GM23248 (cell line): Measurements from ENCODE around the gene SCIMP.

ENCODE experiments used
- EZH2 ChIP-seq: fragments of 200-600 bp; sonication (generic); IDR thresholded peaks from 2 replicates; pipeline ENCODE4 v1.6.1; 2018; ENCODE audit warnings: antibody characterized with exemption, mild to moderate bottlenecking; ENCODE audit not compliant: insufficient read depth, poor library complexity, severe bottlenecking
- EZH2phosphoT487 ChIP-seq: fragments of 200-600 bp; sonication (generic); IDR thresholded peaks from 2 replicates; pipeline ENCODE4 v1.6.1; 2018; ENCODE audit warnings: antibody characterized with exemption, moderate library complexity, mild to moderate bottlenecking, low read depth; ENCODE audit not compliant: insufficient read depth

DNA sequence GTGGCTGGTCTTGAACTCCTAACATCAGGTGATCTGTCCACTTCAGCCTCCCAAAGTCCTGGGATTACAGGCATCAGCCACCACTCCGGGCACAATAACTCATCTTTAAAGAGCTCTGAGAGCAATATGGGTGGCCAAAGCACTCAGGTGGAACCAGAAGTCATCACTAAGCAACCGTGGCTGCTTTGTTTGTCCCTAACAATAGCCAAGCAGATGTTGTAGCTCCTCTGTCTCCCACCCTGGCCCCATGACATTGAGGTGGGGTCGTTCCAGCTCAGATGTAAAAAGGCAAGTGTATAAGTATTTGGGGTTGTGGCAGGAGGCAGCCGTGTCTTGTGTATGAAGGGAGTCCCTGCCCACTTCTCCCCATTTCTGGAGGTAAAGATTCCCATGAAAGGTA lies 3.7 kb upstream of the SCIMP start:
- TF ChIP-seq EZH2, result no peak
- TF ChIP-seq EZH2phosphoT487, result no peak
